Muscle of arm (tissue), 12 donors: ENCODE data around the gene STAMBPL1. TPM values are rescaled to one million over a fixed set of nuclear protein-coding genes. Genes with fewer than 3 reads are reported as not detected.
"Not testable (repeated sequence)": the region's sequence is repeated elsewhere in the genome, so short reads cannot be mapped to it uniquely, and the experiment has no call there.

Source experiments
- DNase-seq: peaks from one replicate; pipeline ENCODE4 v3.0.0-alpha.2; 2013
- polyA plus RNA-seq, 12 donors: library from polyadenylated mRNA; unstranded; fragments of 120-200 nt; gene quantifications; one replicate each; pipeline ENCODE4 v1.2.1, GENCODE V29; 2013; ENCODE audit not compliant: insufficient read length in 12 of 12

Gene STAMBPL1
- polyA plus RNA-seq, 12 donors: 4.8 to 14.3 (median 7.1) TPM; not detected in 1

DNA sequence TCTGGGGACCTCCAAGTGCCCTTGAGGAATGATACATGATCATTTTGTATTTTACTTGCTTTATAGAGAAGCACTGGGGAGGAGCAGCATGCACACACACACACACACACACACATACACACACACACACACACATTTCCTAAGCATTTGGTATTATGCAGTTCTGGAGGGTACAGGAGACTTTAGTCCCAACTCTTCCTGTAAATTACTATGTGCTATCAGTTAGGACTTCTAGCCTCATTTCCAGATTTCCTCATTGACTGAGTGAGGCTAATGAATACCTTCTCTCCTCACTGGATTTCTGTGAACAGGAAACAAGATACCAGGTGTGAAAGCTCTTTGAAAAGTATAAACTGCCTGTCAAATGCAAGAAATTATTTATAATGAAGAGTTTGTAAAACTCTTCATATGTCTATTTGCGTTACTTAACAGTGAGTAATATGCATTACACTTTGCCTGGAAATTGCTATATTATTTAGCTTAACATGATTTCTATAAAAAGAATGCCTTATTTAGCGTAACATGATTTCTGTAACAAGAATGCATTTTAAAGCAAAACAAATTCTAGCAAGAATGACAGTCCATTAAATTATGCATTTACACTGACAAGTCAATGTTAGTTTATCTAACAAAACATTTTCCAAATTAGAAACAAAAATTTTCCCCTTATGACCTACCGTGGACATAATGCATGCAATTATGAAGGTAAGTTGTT, 38.3 kb downstream of the STAMBPL1 start:
- DNase-seq: no peak

- no peak for DNase-seq
Measured at GRCh38 chr10:88919041-88919440, 39.0 kb downstream of the STAMBPL1 start.

- no peak for DNase-seq
Measured at GRCh38 chr10:88920198-88920597, 40.2 kb downstream of the STAMBPL1 start.

- no peak for DNase-seq
Measured at GRCh38 chr10:88920986-88921593, 41.0 kb downstream of the STAMBPL1 start.

GRCh38 chr10:88922041-88922440, 42.0 kb downstream of the STAMBPL1 start:
- DNase-seq: no peak

DNA sequence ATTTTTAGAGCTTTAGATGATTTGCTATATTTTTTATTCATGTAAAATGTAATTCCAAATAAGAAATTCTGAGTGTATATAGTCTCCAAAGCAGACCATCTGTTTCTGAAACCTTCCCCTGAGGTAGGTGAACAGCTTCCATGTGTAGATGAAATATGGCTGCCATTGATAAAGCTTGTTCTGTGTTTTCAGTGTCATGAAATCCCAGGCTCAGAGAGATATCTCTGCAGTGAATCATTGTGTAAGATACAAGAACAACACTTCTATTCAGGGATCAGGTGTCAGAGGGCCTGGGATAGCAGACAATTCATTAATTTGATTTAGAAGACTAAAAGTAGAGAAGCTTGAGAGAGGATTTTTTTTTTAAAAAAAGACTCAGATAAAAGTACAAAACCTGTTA, 43.5 kb downstream of the STAMBPL1 start:
- DNase-seq: no peak

- peak; percentile 83 for DNase-seq
Measured at GRCh38 chr10:88926566-88927415, 46.7 kb downstream of the STAMBPL1 start.

DNA sequence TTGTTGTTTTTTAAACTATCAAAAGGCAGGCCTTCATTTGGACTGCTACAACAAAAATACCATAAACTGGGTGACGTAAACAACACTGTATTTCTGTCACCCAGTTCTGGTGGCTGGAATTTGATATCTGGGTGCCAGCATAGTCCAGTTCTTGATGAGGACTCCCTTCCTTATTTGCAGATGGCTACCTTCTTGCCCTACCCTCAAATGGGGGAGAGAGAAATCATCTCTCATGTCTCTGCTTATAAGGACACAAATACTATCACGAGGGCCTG, 47.3 kb downstream of the STAMBPL1 start:
- no peak for DNase-seq

DNA sequence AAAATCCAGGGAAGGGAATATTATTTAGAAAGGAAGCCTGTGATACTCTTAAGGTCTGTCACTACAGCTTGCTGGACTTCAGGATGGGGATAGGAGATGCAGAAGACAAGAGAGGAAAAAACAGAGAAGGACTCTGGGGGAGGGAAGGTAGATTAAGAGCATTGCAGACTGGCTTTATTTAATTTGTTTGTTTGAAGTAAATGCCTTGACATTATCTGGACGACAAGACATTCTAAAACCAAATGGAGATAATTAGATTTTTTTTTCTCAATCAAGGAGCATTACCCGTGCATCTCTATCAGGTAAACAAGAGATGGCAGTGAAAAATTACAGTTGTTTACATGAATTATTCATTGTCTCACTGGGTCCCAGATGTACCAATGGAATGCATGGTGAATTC, 48.2 kb downstream of the STAMBPL1 start:
- DNase-seq: no peak

GRCh38 chr10:88931548-88931947, 51.5 kb downstream of the STAMBPL1 start:
- DNase-seq: no peak

GRCh38 chr10:88932029-88932428, 52.0 kb downstream of the STAMBPL1 start:
- DNase-seq: not testable (repeated sequence)

DNA sequence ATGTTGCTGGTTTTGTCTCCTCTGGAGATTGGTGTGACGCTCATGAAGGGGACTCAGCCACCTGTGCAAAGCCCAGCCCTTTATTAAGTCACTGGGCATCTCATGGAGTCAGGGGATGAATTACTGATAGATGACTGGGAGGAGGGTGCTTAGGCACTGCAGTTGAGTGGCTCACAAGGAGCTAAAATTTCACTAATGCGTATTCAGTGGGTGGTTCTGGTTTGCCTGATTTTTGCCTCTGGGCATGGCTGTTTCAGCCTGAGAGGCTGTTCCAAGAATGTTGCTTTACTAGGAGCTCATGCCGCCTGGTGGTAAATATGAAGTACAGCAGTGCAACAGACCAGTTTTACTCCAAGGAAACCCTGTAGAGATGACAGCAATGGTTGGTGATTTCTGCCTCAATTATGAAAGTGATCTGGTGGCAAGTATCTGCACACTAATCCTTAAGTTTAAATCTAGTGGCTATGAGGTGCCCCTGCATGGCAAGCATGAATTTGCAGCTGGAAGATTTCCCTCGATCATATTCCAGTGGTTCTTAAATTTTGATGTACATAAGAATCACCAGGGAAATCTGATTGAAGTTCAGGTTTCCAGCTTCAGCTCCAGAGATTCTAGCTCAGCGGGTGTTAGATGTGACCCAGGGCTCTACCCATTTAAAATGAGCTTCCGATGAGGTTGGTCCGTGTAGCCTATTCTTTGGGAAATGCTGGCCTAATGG, 52.7 kb downstream of the STAMBPL1 start:
- DNase-seq: peak; percentile 72

- no peak for DNase-seq
Measured at GRCh38 chr10:88933564-88933963, 53.5 kb downstream of the STAMBPL1 start.

GRCh38 chr10:88934900-88935672, 55.0 kb downstream of the STAMBPL1 start:
- DNase-seq: peak; percentile 81

- no peak for DNase-seq
Measured at GRCh38 chr10:88936656-88937055, 56.6 kb downstream of the STAMBPL1 start.

DNA sequence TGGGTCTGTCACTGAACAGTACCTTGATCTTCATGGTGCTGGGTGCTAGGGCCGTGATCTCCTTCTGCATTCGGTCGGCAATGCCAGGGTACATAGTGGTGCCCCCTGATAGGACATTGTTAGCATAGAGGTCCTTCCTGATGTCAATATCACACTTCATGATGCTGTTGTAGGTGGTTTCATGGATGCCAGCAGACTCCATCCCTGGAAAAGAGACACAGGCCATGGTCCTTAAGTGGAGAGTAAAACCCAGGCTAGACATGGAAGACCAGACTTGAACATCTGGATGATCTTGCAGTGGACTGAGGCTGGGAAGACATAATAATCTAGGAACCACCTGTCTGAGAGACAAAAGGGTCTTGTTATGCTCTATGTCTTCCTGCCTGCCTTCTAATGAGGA, 58.0 kb downstream of the STAMBPL1 start:
- no peak for DNase-seq

- DNase-seq: no peak
Measured at GRCh38 chr10:88938938-88939337, 58.9 kb downstream of the STAMBPL1 start.

DNA sequence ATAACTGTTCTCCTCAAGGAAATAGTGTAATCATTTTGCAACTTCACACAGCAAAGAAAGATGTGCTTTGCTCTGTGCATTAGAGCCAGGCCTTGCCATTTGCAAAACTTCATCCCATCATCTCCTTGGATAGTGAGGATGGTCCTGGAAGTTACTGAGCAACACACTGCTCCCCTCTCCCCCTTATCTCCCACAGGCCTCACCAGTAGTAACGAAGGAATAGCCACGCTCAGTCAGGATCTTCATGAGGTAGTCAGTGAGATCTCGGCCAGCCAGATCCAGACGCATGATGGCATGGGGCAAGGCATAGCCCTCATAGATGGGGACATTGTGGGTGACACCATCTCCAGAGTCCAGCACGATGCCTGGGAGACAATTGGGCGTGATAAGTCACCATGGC, 61.0 kb downstream of the STAMBPL1 start:
- DNase-seq: no peak

DNA sequence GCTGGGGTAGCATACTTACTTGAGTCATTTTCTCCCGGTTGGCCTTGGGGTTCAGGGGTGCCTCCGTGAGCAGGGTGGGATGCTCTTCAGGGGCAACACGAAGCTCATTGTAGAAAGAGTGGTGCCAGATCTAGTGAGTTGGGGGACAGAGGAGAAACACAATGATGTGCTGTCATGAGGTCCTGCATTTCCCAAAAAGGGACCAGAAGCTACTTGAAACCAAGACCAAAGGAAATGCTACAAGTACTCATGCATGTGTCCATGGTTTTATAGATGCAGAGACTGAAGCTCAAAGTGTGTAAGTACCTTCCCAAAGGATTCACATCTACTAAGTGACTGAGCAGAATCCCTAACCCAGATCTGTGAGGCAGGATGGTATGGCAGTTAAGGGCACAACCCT, 63.7 kb downstream of the STAMBPL1 start:
- DNase-seq: no peak

DNA sequence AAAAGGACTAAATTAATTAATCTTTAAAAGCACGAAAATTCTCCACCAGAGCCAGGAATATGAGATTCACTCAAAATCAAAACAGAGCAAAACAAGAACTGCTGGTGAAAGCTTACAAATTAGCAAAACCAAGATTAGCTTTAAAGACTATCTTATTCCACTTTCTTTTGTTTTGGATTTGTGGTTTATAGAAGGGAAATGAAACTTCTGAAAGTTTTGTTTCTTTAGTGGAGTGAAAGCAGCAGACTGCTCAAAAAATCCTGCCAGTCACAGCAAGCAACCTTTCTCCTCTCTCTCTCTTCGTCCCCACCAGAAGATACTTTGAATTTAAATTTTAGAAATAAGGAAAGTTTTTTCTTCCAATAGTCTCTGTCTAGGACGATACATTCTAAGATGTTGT, 64.8 kb downstream of the STAMBPL1 start:
- no peak for DNase-seq

DNA sequence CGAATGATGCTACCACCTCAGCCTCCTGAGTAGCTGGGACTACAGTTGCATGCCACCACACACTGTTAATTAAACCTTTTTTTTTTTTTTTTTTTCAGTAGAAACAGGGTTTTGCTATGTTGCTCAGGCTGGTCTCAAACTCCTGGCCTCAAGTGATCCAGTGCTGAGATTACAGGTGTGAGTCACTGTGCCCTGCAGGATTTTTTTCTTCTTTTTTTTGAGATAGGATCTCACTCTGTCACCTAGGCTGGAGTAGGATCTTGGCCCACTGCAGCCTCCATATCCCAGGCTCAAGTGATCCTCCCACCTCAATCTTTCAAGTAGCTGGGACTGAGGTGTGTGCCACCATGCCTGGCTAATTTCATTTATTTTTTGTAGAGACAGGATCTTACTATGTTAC, 66.2 kb downstream of the STAMBPL1 start:
- no peak for DNase-seq
